ENCODE results near the gene ZNF441.

GRCh38 chr19:11749751-11750150, 17.0 kb upstream of the ZNF441 start:
- no peak for TF ChIP-seq CTCF (IDR thresholded peaks at IDR 0.05)
- no peak for TF ChIP-seq POLR2AphosphoS5 (IDR thresholded peaks at IDR 0.05)
- TF ChIP-seq POLR2A (IDR thresholded peaks at IDR 0.05): no peak

Data from stomach (tissue), 4 donors.